HG03571 (cell line): ENCODE data around the gene GARNL3.

Experiments
- ATAC-seq: cut with Tn5 transposase; IDR thresholded peaks from one replicate; pipeline ENCODE4 v1.9.1; 2021; ENCODE audit not compliant: unreplicated experiment

GARNL3 gene

DNA sequence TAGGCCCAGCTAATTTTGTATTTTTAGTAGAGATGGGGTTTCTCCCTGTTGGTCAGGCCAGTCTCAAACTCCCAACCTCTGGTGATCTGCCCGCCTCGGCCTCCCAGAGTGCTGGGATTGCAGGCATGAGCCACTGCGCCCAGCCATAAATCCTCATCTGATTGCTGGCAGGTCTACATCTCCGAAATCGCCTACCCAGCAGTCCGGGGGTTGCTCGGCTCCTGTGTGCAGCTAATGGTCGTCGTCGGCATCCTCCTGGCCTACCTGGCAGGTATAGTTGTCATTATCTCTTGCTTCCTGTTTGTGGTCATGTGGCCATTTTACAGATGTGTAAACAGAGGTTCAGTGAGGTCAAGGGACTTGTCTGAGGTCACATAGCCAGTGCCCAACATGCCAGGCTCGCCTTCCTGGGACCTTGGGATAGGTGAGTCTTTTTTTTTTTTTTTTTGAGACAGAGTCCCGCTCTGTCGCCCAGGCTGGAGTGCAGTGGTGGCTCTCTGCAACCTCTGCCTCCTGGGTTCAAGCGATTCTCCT, 135.2 kb downstream of the GARNL3 start:
- no peak for ATAC-seq

DNA sequence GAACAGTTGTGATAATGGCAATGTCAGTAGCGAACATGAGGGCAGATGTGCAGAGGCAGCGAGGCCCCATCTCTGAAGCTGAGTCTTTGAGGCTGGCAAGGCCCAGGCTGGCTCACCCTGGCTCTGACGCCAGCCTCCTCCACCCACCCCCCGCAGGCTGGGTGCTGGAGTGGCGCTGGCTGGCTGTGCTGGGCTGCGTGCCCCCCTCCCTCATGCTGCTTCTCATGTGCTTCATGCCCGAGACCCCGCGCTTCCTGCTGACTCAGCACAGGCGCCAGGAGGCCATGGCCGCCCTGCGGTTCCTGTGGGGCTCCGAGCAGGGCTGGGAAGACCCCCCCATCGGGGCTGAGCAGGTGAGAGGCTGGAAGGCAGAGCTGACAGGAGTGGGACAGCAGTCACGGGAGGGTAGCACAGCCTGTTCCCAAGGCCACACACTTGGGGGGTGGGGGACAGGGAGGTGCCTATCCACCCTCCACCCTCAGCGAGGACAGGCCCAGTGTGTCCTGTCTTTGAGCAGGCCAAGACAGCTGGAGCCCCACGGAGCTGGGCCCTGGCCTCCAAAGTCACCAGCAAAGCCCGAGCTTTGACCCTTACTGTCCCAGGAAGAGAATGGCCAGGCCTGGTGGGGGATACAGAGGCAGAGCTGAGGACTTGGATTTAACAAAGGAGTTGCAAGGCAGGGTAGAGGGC, 138.0 kb downstream of the GARNL3 start:
- no peak for ATAC-seq

DNA sequence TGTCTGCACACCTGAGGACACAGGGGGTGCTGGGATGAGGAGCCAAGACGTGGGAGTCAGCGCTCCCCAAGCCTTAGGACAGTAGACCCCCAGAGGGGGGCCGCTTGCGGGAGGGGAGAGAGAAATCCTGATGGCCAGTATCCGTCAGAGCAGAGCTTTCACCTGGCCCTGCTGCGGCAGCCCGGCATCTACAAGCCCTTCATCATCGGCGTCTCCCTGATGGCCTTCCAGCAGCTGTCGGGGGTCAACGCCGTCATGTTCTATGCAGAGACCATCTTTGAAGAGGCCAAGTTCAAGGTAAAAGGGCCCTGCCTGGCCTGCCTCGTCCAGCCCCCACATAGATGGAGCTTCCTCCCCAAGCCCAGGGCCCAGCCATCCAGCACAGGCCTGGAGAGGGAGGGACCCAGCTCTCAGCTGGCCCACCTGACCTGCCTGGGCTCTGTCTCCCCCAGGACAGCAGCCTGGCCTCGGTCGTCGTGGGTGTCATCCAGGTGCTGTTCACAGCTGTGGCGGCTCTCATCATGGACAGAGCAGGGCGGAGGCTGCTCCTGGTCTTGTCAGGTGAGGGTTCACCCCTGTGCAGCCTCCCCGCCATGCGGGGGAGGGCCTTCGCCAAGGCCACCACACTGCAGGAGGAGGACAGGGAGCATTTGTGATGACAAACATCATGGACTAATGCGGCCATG, 139.1 kb downstream of the GARNL3 start:
- no peak for ATAC-seq

DNA sequence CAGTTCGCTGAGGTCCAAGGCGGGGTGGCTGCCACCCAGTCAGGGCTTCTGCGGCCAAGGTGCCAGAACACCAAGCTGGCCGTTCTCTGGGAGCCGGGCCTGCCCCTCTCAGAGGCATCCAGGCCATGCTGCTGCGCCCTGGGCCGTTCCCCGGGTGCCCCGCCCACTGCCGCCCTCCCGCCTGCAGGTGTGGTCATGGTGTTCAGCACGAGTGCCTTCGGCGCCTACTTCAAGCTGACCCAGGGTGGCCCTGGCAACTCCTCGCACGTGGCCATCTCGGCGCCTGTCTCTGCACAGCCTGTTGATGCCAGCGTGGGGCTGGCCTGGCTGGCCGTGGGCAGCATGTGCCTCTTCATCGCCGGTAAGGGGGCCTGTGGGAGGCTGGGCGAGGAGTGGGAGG, 140.1 kb downstream of the GARNL3 start:
- ATAC-seq: no peak

DNA sequence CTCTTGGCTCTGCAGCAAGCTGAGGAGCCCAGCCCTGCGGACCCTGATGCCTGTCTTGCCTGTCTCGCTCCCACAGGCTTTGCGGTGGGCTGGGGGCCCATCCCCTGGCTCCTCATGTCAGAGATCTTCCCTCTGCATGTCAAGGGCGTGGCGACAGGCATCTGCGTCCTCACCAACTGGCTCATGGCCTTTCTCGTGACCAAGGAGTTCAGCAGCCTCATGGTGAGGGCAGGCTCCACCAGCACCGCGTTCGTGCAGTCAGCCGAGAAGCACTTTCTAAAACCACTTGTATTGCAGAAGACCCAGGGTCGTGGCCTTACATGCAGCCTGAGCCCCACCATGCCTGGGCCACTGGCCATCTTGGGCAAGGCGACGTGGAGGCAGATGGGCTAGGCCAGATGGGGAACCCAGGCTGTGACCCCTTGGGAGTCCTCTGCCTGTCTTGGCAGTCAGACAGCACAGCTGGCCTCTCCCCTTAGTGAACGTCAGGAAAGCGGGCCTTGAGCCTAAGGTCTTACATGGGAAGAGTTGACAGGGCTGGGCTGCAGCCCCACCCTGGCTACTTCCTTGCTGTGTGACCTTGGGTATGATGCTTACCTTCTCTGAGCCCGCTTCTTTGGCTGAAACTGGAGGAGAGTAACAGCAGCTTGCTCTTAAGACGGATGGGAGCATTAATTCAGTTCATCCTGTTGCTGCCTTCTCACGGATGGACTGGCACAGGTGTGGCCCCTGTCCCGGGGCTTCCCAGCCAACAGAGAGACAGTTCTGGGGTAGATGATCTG, 141.0 kb downstream of the GARNL3 start:
- ATAC-seq: no peak

DNA sequence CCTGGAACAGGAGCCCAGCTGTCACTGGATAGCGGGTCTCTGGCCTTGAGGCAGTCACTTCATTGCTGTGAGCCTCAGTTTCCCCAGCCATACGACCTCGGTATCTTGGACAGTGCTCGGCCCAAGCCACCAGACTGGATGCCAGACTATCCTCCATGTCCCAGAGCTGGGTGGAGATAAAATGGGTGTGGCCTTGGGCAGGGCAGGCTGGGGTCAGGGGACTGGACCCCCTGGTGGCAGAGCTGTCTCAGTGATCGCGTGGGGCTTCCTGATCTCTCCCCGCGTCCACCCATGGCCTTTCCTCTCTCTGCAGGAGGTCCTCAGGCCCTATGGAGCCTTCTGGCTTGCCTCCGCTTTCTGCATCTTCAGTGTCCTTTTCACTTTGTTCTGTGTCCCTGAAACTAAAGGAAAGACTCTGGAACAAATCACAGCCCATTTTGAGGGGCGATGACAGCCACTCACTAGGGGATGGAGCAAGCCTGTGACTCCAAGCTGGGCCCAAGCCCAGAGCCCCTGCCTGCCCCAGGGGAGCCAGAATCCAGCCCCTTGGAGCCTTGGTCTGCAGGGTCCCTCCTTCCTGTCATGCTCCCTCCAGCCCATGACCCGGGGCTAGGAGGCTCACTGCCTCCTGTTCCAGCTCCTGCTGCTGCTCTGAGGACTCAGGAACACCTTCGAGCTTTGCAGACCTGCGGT, 142.4 kb downstream of the GARNL3 start:
- ATAC-seq: no peak

DNA sequence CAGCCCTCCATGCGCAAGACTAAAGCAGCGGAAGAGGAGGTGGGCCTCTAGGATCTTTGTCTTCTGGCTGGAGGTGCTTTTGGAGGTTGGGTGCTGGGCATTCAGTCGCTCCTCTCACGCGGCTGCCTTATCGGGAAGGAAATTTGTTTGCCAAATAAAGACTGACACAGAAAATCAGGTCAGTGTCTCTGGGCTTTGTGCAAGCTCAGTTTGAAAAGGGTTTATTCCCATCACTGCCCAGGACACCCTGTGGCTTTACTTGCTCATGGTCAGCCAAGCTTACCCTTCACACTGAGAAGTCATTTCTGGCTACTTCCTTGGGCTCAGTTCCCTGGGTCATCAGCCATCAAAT, 142.9 kb downstream of the GARNL3 start:
- ATAC-seq: no peak

DNA sequence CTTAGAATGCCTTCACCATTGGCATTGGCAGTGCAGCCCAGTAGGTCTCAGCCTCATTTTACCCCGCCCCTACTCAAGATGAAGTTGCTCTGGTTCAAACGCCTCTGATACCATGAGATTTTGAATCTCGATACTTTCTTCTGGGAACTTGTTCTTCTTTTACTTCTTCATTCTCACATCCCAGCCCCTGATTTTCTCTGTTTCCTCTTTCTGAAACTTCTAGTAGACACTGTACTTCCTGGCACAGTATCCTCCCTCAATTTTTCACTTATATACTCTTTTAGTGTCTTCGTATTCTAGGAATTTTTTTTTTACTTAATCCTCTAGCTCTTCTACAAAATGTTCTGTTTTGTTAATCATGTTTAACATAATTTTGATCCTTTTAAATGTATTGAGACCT, 146.5 kb downstream of the GARNL3 start:
- no peak for ATAC-seq

DNA sequence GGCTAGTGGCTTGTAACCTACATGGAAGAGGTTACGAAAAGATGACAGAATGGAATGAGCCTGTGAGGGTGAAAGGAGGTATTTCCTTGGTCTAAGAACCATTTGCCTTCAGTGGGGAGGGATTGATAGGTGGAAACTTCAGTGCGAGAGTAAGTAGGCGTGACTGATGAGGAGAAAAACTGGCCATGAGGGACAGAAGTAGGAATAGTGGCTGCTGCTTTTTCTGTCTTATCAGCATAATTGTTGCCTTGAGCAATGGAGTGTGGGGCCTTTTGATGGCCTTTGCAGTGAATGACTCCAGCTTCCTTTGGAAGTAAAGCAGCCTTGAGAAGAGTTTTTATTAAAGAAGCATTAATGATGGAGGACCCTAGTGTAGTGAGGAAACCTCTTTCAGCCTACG, 150.6 kb downstream of the GARNL3 start:
- ATAC-seq: no peak

DNA sequence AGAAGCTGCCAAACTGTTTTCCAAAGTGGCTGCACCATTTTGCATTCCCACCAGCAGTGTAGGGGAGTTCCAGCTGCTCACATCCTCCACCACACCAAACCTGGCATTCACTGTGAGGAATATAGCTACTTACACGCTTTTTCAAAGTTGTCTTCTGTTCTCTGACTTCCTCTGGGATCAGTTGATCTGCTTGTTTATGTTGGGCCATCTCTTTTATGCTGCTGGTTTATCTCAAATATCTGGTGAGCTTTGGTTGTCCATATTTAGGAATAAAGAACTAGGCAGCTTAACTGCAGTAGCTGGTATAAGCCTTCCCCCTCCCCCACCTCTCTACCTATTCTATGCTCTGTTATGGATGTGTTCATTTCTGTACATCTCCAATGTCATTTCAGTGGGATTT, 151.1 kb downstream of the GARNL3 start:
- ATAC-seq: no peak

DNA sequence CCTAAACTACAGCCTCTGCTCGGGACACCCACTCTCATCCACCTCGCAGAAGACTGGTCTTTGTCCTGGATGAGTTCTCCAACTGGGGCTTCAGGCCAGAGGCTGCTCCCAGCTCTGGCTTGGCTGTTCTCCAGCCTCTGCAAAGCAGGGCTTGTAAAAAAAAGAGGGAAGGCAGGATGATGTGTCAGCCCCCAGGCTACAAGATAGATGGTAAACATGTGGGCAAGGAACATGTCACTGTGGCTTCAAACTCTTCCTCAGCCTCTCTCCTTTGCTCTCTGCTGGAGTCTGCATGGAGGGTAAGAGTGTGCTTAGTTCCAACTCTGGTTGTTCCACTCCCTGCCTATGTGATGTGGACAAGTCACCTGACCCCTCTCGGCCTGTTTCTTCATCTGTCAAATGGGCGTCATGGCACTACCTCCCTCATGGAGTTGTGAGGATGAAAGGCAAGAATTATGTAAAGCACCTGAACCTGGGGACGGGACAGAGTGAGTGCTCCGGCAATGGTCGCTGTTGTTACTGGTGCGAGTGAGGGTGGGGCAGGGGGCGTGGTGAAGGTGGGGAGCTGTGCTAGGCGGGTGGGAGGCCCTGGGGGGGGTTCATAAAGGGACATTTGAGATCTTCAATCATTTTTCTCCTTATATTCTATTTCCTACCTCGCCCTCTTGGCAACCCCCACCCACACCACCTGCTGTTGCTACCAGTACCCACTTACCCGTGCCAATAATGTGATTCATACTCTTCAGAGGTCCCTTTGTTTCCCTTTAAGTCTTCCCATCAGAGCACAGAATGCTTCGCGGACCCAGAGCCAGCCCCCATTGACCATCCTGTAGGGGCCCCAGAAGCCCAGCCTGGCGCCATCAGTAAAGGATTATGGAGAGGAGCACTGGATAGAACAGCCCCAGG, 152.8 kb downstream of the GARNL3 start:
- no peak for ATAC-seq

DNA sequence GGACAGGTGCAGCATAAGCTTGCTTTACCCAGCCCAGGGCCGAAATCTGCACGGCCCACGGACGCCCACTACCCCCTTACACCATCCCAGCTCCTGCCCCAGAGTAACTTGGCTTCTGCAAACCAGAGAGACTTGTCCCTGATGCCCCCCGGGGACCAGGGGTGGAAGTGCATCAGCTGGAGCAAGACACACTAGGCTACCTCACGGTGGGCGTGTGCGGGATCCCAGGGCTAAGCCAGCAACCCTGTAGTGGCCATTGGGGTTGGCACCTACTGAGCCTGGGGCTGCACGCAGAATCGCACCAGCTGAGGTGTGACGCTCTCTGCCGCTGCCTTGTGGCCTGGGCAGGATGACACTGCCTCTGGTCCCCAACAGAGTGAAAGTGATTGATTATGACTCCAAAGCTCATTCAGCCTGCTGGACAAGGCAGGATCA, 153.5 kb downstream of the GARNL3 start:
- no peak for ATAC-seq

DNA sequence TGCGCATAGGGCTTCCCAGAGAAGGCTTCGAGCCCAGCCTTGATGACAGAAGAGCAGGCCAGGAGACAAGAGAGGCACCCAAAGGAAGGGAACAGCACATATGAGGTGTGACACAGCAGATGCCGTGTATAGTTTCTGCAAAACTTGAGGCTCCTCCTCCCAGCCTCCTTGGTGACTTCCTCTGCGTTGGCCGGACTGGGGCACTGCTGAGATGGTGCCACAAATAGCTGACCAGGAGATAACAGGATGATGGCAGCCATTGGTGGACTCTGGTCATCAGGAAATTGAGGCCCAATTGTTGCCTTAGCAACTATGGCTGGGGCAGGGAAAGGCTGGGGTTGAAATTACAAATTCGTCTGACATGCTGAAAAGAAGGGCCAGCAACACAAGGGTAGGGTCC, 154.8 kb downstream of the GARNL3 start:
- no peak for ATAC-seq

DNA sequence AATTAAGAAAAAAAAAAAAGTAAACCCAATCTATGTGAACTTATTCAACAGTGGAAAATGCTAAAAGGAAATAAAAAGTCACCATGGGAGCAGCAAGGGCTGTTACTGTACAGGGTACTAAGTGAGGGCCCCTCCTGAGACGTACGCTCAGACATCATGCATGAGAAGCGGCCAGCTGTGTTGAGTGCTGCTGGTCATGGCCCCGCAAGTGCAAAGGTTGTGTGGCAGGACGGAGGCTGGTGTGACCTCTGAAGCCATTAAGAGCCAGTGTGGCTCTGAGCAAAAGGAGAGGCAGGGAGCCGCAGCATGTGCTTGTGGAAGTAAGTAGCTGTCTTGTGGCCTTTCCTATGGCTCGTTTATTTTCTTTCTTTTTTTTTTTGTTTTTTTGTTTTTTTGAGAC, 156.5 kb downstream of the GARNL3 start:
- no peak for ATAC-seq

DNA sequence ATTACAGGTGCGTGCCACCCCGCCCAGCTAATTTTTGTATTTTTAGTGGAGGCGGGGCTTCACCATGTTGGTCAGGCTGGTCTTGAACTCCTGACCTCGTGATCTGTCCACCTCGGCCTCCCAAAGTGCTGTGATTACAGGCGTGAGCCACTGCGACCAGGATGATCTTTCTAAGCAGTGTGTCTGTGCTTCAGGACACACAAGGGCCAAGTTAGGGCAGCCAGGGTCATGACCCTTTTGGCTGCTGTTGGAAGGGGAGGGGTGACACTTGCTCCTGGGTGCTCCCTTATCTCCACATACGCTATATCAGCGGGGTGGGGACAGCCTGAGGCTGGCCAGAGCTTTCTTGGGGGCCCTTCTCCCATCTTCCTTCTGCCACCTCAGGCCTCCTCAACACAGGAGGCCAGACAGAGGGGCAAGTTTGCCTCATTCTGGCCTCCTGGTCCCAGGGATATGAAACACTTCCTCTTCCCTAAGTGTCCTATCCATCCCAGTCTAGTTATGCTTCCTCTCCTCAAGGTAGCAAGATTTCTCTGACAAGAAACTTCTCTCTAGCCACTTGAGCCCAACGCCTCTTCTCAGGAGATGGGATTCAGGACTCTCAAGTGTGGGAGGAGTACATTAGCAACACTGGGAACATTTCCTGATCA, 157.7 kb downstream of the GARNL3 start:
- ATAC-seq: no peak

DNA sequence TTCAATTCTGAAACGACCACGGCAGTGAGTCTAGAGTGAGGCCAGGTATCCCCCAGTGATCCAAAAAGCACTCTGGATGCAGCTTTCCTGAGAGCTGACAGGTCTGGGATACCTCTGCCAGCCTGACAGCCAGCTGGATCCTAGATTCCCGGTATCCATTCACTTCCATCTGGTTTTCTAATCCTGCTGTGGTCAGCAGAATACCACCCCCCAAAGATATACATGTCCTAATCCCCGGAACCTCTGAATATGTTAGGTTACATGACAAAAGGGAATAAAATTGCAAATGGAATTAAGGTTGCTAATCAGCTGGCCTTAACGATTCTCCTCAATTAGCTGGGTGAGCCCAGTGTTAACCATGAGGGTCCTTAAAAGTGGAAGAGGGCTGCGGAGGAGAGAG, 158.2 kb downstream of the GARNL3 start:
- ATAC-seq: no peak

DNA sequence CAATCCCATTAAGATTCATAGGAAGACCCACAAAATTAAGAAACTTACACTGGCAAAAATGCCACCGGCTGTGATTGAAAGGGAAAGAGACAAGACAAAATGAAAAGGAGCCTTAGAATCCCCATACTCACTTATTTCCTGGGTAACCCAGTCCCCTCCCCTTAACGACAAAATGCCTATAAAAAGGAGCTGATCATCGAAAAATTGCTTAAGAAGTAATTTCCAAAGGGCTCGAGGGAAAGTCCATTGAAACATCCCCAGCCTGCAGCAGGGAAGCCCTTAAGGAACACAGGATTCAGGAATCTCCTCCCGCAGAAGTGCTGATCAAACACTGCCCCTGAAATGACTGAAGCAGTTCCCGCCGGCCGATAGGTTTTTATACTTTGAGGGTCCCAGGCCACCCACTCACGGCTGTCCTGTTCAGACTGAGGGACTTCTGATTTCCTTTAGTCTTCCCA, 158.9 kb downstream of the GARNL3 start:
- no peak for ATAC-seq

DNA sequence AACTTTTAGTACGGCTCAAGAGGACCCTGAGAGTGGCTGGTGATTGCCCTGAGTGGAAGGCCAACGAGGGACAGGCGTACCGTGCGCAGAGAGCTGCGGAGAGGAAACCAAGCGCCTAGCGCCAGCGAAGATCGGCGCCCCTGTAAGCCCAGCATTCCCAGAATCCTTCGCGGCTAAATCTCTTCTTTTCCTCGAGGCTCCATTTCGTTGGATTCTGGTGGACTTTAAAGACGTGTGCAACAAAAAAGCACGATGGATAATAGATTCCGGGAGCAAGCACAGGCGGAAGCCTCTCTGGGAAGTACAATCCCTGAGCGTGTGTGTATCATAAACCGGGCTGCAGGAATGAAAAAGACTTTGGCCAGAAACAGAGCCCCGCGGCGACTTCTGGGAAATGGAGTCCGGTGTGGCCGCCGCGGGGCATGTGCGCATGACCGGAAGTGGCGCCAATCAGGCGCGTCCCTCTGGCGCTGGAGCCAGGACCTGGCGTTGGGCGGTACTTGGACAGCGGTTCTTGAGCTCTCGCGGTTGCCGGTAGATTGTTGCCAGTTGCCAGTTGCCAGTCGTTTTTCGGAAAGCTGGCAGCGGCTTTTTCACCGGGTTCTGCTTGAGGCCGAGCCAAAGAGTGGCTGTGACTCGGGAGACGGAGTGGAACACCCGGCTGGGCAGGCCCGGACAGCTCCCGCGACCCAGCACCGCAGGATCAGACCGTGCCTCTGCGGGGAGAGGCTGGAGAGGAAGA, 159.5 kb downstream of the GARNL3 start, which contains the start of gene ZNF79:
Gene ZNF79, plus strand, starts transcription at position 449 of the 742 bp plus-strand sequence. CDS start 406 bp downstream, outside the sequence.
- ATAC-seq: peak; percentile 89

DNA sequence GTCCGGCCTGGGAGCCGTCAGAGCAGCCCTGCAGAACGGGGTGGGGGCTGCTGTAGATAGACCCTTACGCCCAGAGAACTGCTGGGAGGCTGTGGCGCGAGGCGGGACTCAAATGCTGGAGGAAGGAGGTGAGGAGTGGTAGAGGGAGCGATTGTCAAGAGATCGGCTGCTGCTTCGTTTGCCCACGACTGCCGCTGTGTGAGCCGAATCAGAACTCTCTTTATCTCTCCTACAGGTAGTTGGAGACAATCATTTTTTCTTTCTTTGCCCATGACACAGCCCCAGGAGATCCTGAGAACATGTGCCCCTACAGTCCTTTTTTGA, 160.1 kb downstream of the GARNL3 start:
- ATAC-seq: peak; percentile 23
